ENCODE measurements around the gene CD300C.

DNA sequence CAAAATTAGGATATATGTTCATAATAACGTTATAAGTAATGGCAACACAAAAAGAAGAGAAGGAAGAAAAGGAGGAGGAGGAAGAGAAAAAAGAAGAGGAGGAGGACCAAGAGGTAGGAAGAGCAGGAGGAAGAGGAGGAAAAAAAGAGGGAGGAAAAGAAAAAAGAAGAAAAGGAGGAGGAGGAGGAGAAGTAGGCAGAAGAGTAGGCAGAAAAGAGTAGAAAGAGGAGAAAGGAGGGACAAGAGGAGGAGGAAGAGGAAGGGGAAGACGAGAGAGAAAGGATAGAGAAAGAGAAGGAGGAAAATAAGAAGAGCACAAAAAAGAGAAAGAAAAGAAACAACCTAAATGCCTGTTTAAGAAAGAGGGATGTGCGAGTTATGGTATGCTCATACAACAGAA is 9.0 kb downstream of the CD300C start:
- TF ChIP-seq CTCF (tag by site-specific recombination; IDR thresholded peaks at IDR 0.05) (no peak), ZNF274 (IDR thresholded peaks at IDR 0.05; ENCODE audit: low read length) (no peak), ZNF274 (tag by site-specific recombination; IDR thresholded peaks at IDR 0.05; ENCODE audit: borderline replicate concordance) (no peak), ZNF121 (tag by site-specific recombination; IDR thresholded peaks at IDR 0.05) (no peak), ZNF776 (tag by site-specific recombination; IDR thresholded peaks at IDR 0.05; ENCODE audit: borderline replicate concordance) (no peak), ZNF133 (tag by site-specific recombination; IDR thresholded peaks at IDR 0.05) (no peak), ZNF510 (tag by site-specific recombination; IDR thresholded peaks at IDR 0.05; ENCODE audit: insufficient replicate concordance) (no peak), YY1 (tag by site-specific recombination; IDR thresholded peaks at IDR 0.05) (no peak), TCF7L2 (IDR thresholded peaks at IDR 0.05; ENCODE audit: borderline replicate concordance, low read depth, low read length) (no peak), ZBTB20 (tag by site-specific recombination; IDR thresholded peaks at IDR 0.05) (no peak), ZNF791 (tag by site-specific recombination; IDR thresholded peaks at IDR 0.05) (no peak)
- TF ChIP-seq, protein P1, sequence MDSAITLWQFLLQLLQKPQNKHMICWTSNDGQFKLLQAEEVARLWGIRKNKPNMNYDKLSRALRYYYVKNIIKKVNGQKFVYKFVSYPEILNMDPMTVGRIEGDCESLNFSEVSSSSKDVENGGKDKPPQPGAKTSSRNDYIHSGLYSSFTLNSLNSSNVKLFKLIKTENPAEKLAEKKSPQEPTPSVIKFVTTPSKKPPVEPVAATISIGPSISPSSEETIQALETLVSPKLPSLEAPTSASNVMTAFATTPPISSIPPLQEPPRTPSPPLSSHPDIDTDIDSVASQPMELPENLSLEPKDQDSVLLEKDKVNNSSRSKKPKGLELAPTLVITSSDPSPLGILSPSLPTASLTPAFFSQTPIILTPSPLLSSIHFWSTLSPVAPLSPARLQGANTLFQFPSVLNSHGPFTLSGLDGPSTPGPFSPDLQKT (IDR thresholded peaks at IDR 0.05; ENCODE audit: borderline replicate concordance, low read depth, low read length), result no peak
